ENCODE measurements around the gene CXCR4. TPM values are rescaled to one million over a fixed set of nuclear protein-coding genes. Genes with fewer than 3 reads are reported as not detected.

CXCR4 gene
- total and polyA plus RNA-seq, 5 donors, result 2.2 to 3.8 (median 3.5) TPM

DNA sequence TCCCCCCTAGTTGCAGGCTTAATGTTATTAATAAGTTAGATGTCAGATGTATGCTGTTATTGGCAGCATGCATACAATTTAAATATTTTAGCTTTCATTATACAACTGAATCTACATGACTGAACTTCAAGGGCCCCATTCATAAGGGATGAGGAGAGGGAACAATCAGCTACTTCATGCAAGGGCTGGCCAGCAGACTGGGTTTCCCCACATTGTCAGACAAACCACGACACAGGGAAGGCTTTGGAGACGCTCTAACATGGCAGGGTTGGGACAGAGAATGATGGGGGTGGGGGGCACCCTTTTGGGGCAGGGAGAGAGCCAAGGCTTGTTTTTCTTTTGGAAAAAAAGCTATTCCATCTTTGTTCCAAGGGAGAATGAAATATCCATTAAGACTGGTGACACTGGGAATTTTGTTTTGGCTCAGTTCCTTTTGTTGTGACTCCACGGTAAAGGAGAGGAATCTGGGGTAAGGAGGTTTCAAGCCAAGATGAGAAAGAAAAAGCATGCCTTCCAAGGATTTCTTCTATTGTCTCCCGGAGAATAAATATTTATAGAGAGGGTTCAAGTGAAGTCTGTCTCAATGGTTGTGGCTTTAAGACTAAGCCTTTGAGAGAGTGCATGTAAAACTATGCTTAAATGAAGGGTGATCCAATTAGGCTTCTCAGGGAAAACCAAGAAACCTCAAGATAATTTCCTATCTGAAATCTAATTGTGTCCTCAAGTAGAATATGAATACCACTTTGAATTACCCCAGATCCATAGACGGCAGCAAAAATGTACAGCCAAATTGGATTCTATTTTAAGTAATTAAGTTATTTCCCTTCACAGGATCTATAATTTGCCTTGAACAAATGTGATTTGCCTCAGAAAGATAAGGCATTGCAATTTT, 5.4 kb downstream of the CXCR4 start:
- Histone ChIP-seq H3K4me1 (ENCODE audit: control insufficient read depth, insufficient read depth, low read length) (no peaks in the 10 kb centered on the region), H3K9me3 (ENCODE audit: control insufficient read depth, low read length) (no peaks in the 10 kb centered on the region), H3K4me3 (ENCODE audit: low read length) (no peak overlapping the region), H3K27me3 (ENCODE audit: control insufficient read depth, insufficient read depth) (no peaks in the 10 kb centered on the region), H3K27ac (ENCODE audit: low read length) (no peak overlapping the region)
- 45% methylated on average over 5 of the region's 5 CpGs for WGBS
- no peak for ATAC-seq
- no peak for DNase-seq
- intact Hi-C loops (cut with DNase I), result loop anchor here in 1 of 4 donors (10.0 kb wide), 1 partner anchor 198 kb away; no protein-coding TSS in a partner anchor

DNA sequence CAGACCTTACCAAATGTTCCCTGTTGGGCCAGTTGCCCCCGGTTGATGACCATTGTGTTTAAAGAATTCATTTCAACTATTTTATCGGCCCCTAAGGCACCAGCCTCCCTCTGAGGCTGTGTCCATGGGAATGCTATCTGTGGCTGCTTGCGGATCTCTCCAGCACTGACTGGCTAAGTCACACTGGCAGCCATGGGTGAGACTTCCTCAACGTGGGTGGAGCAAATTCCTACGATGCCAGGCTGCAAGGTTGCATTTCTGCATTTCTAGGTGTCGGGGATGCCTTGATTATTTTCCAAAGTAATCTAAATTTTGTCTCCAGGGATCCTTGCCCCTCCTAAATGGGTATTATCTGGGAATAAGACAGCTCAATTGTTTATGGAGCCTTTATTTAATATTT, 6.2 kb downstream of the CXCR4 start:
- 75% methylated on average over 6 of the region's 6 CpGs for WGBS
- intact Hi-C loops (cut with DNase I), result loop anchor here in 1 of 4 donors (10.0 kb wide), 1 partner anchor 197 kb away; no protein-coding TSS in a partner anchor
- no peaks in the 10 kb centered on the region for H3K4me1 ChIP-seq (ENCODE audit: control insufficient read depth, insufficient read depth, low read length)

DNA sequence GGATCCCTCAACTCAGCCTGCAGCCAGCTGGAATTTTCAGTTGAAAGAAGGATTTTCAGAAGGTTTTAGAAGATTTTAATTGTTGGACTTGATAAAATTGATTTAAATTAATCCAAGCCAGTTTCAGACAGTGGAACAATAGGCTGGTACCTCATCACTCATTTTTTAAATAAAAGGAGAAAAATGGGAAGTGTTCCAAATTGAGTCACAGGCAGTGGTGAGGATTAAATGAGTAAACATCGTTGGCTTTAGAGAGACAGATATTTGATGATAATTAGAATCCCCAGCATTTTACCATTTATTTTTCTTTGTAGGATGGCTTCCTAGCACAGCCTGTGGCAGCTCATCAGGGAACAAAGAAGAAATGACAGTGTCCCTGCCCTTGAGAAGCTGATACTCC, 7.4 kb downstream of the CXCR4 start:
- H3K4me3 ChIP-seq (ENCODE audit: low read length), result no peak overlapping the region
- intact Hi-C loops (cut with DNase I), result loop anchor here in 1 of 4 donors (10.0 kb wide), 1 partner anchor 196 kb away; no protein-coding TSS in a partner anchor
- no peak for ATAC-seq
- no peaks in the 10 kb centered on the region for H3K4me1 ChIP-seq (ENCODE audit: control insufficient read depth, insufficient read depth, low read length)
- no peaks in the 10 kb centered on the region for H3K27me3 ChIP-seq (ENCODE audit: control insufficient read depth, insufficient read depth)
- no peaks in the 10 kb centered on the region for H3K9me3 ChIP-seq (ENCODE audit: control insufficient read depth, low read length)
- no peak for DNase-seq
- no peak overlapping the region for H3K27ac ChIP-seq (ENCODE audit: low read length)
- 44% methylated on average over 1 of the region's 1 CpG for WGBS

More for the DNA sequence above, 6.2 kb downstream of the CXCR4 start:
- H3K4me3 ChIP-seq (ENCODE audit: low read length), result no peak overlapping the region
- H3K27me3 ChIP-seq (ENCODE audit: control insufficient read depth, insufficient read depth), result no peaks in the 10 kb centered on the region
- no peaks in the 10 kb centered on the region for H3K9me3 ChIP-seq (ENCODE audit: control insufficient read depth, low read length)
- H3K27ac ChIP-seq (ENCODE audit: low read length), result no peak overlapping the region
- no peak for DNase-seq
- no peak for ATAC-seq

DNA sequence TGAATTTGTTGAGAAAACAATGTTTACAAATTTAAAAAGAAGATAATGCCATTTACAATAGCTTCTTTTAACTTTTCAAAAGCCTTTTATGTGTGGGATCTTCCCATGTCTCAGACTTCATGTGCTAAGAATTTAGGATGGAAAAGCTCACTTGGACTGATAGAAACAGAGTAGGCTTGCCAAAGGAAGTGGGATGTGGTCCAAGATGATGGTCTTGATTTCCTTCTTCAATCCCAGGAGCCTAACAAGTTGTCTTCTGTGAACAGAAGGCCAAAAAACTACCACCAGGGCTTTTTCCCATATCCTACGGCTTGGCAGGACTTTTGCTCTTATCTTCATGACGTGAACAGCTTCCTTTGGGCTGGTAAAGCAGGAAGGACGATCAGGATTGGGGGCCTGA, 9.5 kb downstream of the CXCR4 start:
- Histone ChIP-seq H3K9me3 (ENCODE audit: control insufficient read depth, low read length) (no peaks in the 10 kb centered on the region), H3K4me3 (ENCODE audit: low read length) (no peak overlapping the region), H3K27me3 (ENCODE audit: control insufficient read depth, insufficient read depth) (no peaks in the 10 kb centered on the region), H3K4me1 (ENCODE audit: control insufficient read depth, insufficient read depth, low read length) (no peaks in the 10 kb centered on the region), H3K27ac (ENCODE audit: low read length) (no peak overlapping the region)
- intact Hi-C loops (cut with DNase I), result no loop called here
- ATAC-seq, result no peak
- WGBS, result 30% methylated on average over 3 of the region's 3 CpGs
- DNase-seq, result no peak

DNA sequence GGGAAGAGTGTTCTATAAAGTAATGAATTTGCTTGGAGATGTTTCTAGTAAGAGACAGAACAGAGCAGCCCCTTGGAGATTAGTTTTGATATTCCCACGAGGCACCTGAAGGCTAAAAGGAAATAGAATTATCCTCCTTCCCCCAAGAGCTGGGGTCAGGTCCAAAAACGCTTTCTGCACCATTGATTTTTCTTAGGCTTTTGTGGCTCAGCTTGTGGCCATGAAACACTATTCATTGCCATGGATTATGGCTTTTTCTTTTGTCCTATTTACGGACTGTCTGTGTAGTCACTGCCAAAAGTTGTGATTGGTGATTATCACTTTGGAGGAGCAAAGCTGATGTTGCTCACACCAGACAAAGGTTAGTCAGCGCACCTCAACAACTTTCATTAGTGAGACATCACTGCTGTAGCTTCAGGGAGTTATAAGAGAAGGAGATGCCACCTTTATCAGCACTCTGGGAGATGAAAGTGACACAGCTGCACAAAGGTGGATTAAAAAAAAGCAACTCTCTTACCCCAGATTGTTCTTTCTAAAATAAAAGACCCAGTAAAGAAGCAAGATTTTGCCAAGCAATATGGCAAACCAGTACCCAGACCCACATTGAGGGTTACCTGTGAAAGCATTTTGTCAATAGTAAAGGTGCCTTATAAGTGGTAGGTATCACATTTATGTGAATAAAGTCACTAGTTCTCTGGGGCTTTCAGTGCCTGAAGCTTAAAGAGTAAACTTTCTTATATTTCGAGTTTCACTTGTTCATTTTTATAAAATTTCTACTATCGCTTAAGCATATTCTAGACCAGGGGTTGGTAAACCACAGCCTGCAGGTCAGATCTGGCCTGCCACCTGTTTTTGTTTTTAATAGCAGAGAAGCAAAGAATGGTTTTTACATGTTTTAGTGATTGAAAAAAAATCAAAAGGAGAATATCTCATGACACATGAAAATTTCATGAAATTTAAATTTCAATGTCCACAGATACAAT, 10.6 kb downstream of the CXCR4 start:
- H3K4me1 ChIP-seq (ENCODE audit: control insufficient read depth, insufficient read depth, low read length), result no peaks in the 10 kb centered on the region
- no peak for ATAC-seq

DNA sequence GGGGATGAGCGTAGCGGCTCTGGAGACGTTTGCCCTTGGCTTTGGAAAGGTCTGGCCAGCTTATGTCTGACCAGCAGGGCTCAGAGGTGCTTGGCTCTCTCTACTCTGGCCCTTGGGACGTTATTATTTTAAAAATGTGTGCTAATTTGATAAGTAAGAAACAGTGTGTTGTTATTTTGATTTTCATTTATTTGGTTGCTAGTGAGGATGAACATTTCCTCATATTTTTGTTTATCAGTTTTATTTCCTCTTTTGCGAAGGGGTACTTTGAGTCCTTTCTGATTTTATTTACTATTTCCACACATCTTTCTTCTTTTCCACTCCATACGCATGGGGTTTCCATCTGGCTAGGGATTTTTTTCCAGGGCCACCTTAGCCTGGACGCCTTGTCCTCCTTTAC, 11.4 kb downstream of the CXCR4 start:
- H3K27me3 ChIP-seq (ENCODE audit: control insufficient read depth, insufficient read depth), result no peaks in the 10 kb centered on the region
- WGBS, result 55% methylated on average over 7 of the region's 7 CpGs
- no peaks in the 10 kb centered on the region for H3K4me1 ChIP-seq (ENCODE audit: control insufficient read depth, insufficient read depth, low read length)
- H3K27ac ChIP-seq (ENCODE audit: low read length), result no peak overlapping the region
- DNase-seq (no peak), ATAC-seq (no peak)
- intact Hi-C loops (cut with DNase I), result no loop called here
- H3K9me3 ChIP-seq (ENCODE audit: control insufficient read depth, low read length), result no peaks in the 10 kb centered on the region
- H3K4me3 ChIP-seq (ENCODE audit: low read length), result no peak overlapping the region

More for the DNA sequence above, 10.6 kb downstream of the CXCR4 start:
- WGBS, result 83% methylated on average over 6 of the region's 6 CpGs
- no peak for DNase-seq
- H3K4me3 ChIP-seq (ENCODE audit: low read length), result no peak overlapping the region
- intact Hi-C loops (cut with DNase I), result no loop called here
- no peaks in the 10 kb centered on the region for H3K27me3 ChIP-seq (ENCODE audit: control insufficient read depth, insufficient read depth)
- H3K27ac ChIP-seq (ENCODE audit: low read length), result no peak overlapping the region
- H3K9me3 ChIP-seq (ENCODE audit: control insufficient read depth, low read length), result no peaks in the 10 kb centered on the region

DNA sequence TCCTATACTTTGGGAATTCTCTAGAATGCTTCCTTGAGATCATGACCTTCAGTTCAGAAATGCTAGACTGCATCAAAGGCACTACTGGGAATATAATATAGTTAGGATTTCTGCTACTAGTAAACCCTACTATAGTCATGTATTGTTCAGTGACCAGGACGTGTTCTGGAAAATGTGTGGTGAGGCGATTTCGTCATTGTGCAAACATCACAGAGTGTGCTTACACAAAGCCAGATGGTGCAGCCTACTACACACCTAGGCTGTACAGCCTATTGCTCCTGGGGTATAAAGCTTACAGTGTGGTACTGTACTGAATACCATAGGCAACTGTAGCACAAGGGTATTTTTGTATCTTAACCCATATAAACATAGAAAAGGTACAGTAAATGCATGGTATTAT, 13.0 kb downstream of the CXCR4 start:
- no peaks in the 10 kb centered on the region for H3K9me3 ChIP-seq (ENCODE audit: control insufficient read depth, low read length)
- intact Hi-C loops (cut with DNase I), result no loop called here
- no peak overlapping the region for H3K27ac ChIP-seq (ENCODE audit: low read length)

DNA sequence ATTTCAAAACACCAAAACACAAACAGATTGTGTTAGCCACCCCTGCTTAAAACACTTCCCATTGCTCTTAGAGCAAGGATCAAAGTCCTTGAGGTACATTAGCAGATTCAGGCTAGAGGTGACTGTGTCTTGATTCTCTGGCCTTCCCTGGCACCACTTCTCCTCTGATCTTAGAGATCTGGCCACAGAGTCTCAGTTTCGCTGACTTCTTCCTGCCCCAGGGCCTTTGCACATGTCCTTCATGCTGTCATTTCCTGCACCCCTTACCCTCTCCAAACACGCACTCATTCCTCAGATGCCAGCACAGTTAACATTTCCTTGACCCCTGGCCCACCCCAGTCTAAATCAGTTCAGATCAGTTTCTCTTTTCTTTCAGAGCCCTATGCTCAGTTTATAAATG, 16.9 kb downstream of the CXCR4 start:
- Histone ChIP-seq H3K4me1 (ENCODE audit: control insufficient read depth, insufficient read depth, low read length) (no peaks in the 10 kb centered on the region), H3K4me3 (ENCODE audit: low read length) (no peak overlapping the region), H3K9me3 (ENCODE audit: control insufficient read depth, low read length) (no peaks in the 10 kb centered on the region), H3K27me3 (ENCODE audit: control insufficient read depth, insufficient read depth) (no peaks in the 10 kb centered on the region), H3K27ac (ENCODE audit: low read length) (no peak overlapping the region)
- ATAC-seq (no peak), DNase-seq (no peak)
- WGBS, result 99% methylated on average over 2 of the region's 2 CpGs
- intact Hi-C loops (cut with DNase I), result no loop called here

More for the DNA sequence above, 13.0 kb downstream of the CXCR4 start:
- no peak for DNase-seq
- 90% methylated on average over 3 of the region's 3 CpGs for WGBS
- Histone ChIP-seq H3K27me3 (ENCODE audit: control insufficient read depth, insufficient read depth) (no peaks in the 10 kb centered on the region), H3K4me3 (ENCODE audit: low read length) (no peak overlapping the region), H3K4me1 (ENCODE audit: control insufficient read depth, insufficient read depth, low read length) (no peaks in the 10 kb centered on the region)
- ATAC-seq, result no peak

DNA sequence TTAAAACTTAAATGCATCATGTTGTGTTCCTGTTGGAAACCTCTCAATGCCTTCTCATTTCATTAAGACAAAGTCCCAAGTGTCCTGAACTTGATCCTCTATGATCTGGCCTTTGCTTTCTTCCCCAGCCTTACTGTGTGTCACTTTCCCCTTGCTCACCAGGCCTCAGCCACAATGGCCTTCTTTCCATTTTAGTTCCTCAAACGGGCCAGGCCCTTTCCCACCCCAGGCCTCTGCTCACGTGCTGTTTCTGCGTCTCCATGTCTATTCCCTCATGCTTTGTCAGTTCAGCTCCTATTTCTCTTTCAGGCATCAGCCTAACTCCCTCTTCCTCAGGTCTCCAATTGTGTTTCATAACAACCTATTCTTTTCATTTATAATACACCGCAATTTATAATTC, 19.5 kb downstream of the CXCR4 start:
- ATAC-seq (no peak), DNase-seq (no peak)
- WGBS, result 88% methylated on average over 4 of the region's 4 CpGs
- H3K9me3 ChIP-seq (ENCODE audit: control insufficient read depth, low read length), result no peaks in the 10 kb centered on the region
- no peaks in the 10 kb centered on the region for H3K27me3 ChIP-seq (ENCODE audit: control insufficient read depth, insufficient read depth)
- no peaks in the 10 kb centered on the region for H3K4me1 ChIP-seq (ENCODE audit: control insufficient read depth, insufficient read depth, low read length)
- no peak overlapping the region for H3K4me3 ChIP-seq (ENCODE audit: low read length)
- H3K27ac ChIP-seq (ENCODE audit: low read length), result no peak overlapping the region
- intact Hi-C loops (cut with DNase I), result no loop called here

DNA sequence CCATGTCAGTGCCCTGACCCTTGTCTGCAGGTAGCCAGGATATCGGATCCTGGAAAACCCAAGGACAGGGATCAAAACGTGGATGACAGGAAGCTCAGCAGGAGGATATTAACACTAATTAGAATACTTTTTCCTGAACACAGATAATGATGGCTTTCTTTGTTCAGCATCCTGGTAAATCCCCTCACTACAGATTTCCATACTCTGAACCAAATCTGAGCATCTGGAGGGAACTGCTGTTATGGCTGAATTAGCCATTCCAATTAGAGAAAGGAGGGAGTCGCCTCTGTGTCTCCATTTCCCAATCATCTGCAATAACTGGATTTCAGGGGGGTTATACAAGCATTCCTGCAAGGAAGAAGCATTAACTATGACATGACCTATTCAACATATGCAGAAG, 24.4 kb downstream of the CXCR4 start:
- intact Hi-C loops (cut with DNase I), result no loop called here
- ATAC-seq (no peak), DNase-seq (no peak)
- 50% methylated on average over 3 of the region's 3 CpGs for WGBS
- H3K4me3 ChIP-seq (ENCODE audit: low read length), result no peak overlapping the region
- H3K27me3 ChIP-seq (ENCODE audit: control insufficient read depth, insufficient read depth), result no peaks in the 10 kb centered on the region
- no peaks in the 10 kb centered on the region for H3K4me1 ChIP-seq (ENCODE audit: control insufficient read depth, insufficient read depth, low read length)
- no peaks in the 10 kb centered on the region for H3K9me3 ChIP-seq (ENCODE audit: control insufficient read depth, low read length)
- no peak overlapping the region for H3K27ac ChIP-seq (ENCODE audit: low read length)

DNA sequence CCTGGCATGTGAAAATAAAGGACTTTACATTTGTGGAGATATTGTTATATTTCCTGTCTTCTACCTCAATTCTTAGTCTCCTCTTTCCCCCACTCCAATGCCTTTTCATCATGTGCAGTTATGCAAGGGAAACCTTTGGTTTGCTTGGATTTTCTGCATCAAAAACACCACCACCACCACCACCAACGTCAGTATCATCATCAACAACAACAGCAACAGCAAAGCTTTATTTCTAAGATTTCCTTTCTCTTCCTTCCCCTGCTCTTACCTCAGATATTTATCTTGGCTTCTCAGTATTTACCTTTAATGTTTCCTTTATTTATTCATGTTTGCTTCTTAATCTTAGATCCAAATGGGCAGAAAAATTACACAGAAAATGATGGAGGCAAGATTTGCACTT, 26.1 kb downstream of the CXCR4 start:
- Histone ChIP-seq H3K4me1 (ENCODE audit: control insufficient read depth, insufficient read depth, low read length) (no peaks in the 10 kb centered on the region), H3K27me3 (ENCODE audit: control insufficient read depth, insufficient read depth) (no peaks in the 10 kb centered on the region), H3K9me3 (ENCODE audit: control insufficient read depth, low read length) (no peaks in the 10 kb centered on the region), H3K27ac (ENCODE audit: low read length) (no peak overlapping the region), H3K4me3 (ENCODE audit: low read length) (no peak overlapping the region)
- ATAC-seq, result no peak
- no peak for DNase-seq
- intact Hi-C loops (cut with DNase I), result no loop called here
- WGBS, result 61% methylated on average over 1 of the region's 1 CpG
